GM21423 (cell line): ENCODE data around the gene LITAFD.
"Not testable (repeated sequence)": the region's sequence is repeated elsewhere in the genome, so short reads cannot be mapped to it uniquely, and the experiment has no call there.

Source experiments
- ATAC-seq: cut with Tn5 transposase; IDR thresholded peaks from one replicate; pipeline ENCODE4 v1.9.1; 2021; ENCODE audit warnings: mild to moderate bottlenecking, moderate library complexity; ENCODE audit not compliant: unreplicated experiment

The LITAFD gene

GRCh38 chr16:8882041-8882617 is at the start of gene LITAFD:
Gene LITAFD, plus strand, starts transcription at chr16:8882351. Its CDS starts 2,005 bp downstream, at chr16:8884356.
- ATAC-seq: no peak

GRCh38 chr16:8832717-8833105 is 49.4 kb upstream of the LITAFD start:
- no peak for ATAC-seq

- ATAC-seq: not testable (repeated sequence)
Measured at GRCh38 chr16:8836797-8837196, 45.4 kb upstream of the LITAFD start.

GRCh38 chr16:8837594-8837993 is 44.6 kb upstream of the LITAFD start:
- not testable (repeated sequence) for ATAC-seq

- ATAC-seq: not testable (repeated sequence)
Measured at GRCh38 chr16:8842016-8842415, 40.1 kb upstream of the LITAFD start.

- not testable (repeated sequence) for ATAC-seq
Measured at GRCh38 chr16:8843296-8843695, 38.9 kb upstream of the LITAFD start.

- no peak for ATAC-seq
Measured at GRCh38 chr16:8845699-8846298, 36.4 kb upstream of the LITAFD start.

GRCh38 chr16:8846401-8846932 is 35.7 kb upstream of the LITAFD start:
- ATAC-seq: no peak

GRCh38 chr16:8847145-8847544 is 35.0 kb upstream of the LITAFD start:
- no peak for ATAC-seq

- no peak for ATAC-seq
Measured at GRCh38 chr16:8847623-8848022, 34.5 kb upstream of the LITAFD start.

- no peak for ATAC-seq
Measured at GRCh38 chr16:8848231-8848938, 33.8 kb upstream of the LITAFD start.

GRCh38 chr16:8848939-8849391 is 33.2 kb upstream of the LITAFD start:
- ATAC-seq: no peak

- no peak for ATAC-seq
Measured at GRCh38 chr16:8849411-8850011, 32.6 kb upstream of the LITAFD start.

- no peak for ATAC-seq
Measured at GRCh38 chr16:8850279-8850885, 31.8 kb upstream of the LITAFD start.

GRCh38 chr16:8851761-8852403 is 30.3 kb upstream of the LITAFD start:
- ATAC-seq: no peak

GRCh38 chr16:8852534-8852933 is 29.6 kb upstream of the LITAFD start:
- no peak for ATAC-seq

GRCh38 chr16:8853150-8853549 is 29.0 kb upstream of the LITAFD start:
- no peak for ATAC-seq

- ATAC-seq: no peak
Measured at GRCh38 chr16:8853611-8854010, 28.5 kb upstream of the LITAFD start.

- no peak for ATAC-seq
Measured at GRCh38 chr16:8854298-8854948, 27.7 kb upstream of the LITAFD start.
